ENCODE measurements around the gene SLC22A7.
A peak's percentile ranks its signal among the peaks of the same experiment; 100 is the strongest.

SLC22A7 gene, protein sequence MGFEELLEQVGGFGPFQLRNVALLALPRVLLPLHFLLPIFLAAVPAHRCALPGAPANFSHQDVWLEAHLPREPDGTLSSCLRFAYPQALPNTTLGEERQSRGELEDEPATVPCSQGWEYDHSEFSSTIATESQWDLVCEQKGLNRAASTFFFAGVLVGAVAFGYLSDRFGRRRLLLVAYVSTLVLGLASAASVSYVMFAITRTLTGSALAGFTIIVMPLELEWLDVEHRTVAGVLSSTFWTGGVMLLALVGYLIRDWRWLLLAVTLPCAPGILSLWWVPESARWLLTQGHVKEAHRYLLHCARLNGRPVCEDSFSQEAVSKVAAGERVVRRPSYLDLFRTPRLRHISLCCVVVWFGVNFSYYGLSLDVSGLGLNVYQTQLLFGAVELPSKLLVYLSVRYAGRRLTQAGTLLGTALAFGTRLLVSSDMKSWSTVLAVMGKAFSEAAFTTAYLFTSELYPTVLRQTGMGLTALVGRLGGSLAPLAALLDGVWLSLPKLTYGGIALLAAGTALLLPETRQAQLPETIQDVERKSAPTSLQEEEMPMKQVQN

DNA sequence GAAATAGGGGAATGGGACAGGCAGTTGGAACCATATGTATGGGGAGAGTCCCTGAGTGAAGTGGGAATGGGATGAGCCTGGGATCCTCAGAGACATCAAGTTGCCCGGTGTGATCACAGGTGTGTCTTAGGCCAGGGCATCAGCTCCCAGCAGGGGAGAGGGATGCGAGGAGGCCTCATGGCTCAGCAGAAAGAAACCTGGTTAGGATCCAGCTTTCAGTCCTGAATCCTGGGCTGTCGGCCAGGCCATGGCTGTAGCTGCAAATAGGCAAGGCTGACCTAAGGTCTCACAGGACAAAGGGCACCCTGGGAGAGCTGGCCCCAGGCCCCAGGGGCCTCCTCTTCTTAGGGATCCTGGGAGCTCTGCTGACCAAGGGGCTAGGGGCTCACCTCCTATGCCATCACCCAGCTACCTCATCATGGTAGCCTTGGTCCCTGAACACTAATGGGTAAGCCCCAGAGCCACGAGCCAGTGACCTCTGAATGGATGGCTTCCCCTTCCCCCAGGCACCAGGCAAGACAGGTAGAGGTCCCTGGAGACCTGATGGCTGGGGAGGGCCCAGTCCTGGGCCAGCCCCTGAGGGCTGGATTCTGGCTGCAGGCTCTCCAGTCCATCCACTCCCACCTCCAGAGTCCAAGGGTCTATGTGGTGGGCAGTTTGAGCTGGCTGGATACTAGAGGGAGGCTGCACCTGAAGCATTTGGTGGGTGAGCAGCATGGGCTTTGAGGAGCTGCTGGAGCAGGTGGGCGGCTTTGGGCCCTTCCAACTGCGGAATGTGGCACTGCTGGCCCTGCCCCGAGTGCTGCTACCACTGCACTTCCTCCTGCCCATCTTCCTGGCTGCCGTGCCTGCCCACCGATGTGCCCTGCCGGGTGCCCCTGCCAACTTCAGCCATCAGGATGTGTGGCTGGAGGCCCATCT lies at the start of gene SLC22A7:
TSS of gene SLC22A7 (plus strand) at position 617 of the 921 bp plus-strand sequence. CDS start at position 716, 99 bp downstream.
- DNase-seq (ENCODE audit: low read depth in 3 of 3) = no peak

DNA sequence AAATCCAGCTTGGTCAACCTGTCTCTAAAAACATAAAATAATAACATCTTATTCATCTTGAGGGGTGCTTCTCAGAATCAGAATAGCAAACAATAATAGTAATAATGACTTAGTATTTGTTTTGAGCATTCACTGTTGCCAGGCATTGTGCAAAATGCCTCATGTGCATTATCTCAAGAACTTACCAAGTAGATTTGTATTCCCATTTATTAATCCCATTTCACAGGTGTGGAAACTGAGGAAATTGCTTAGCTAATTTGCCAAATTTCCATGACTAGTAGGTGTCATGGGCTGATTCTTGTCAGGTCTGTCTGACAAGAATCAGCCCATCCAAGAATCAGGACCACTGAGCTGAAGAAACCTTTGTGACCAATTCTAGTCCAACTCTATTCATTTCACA lies 49.3 kb upstream of the SLC22A7 start:
- no peak for DNase-seq (ENCODE audit: low read depth in 3 of 3)

DNA sequence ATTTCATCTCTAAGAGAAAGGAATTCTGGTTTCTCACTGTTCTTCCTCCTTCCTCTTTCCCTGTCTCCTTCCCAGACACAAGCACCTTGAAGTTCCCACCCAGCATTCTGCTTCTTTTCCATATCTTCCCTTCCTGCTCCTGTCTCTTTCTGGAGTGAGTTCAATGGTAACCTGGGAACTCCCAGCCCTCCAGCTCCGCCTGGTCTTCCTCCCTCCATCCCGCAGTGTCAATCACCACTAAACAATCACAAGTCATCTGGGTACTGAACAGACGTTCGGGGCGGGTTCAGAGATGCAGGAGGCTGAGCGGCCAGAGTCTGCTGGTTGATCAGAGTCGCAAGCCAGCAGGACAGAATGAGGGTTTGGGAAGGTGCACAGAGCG lies 47.1 kb upstream of the SLC22A7 start:
- no peak for DNase-seq (ENCODE audit: low read depth in 3 of 3)

DNA sequence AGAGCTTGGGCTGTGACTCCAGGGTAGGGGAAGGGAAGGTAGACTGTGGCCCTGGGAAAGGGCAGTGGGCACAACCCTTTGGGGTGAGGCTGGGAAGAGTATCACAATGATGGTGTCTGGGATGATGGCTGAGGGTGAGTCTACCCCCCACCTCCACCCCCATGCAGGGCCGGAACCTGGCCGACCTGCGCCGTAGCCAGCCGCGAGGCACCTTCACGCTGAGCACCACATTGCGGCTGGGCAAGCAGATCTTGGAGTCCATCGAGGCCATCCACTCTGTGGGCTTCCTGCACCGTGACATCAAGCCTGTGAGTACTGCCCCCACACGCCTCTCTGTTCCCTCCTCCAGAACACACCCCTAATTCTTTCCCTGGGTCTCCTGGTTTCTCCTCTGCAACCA lies 44.7 kb upstream of the SLC22A7 start:
- no peak for DNase-seq (ENCODE audit: low read depth in 3 of 3)

DNA sequence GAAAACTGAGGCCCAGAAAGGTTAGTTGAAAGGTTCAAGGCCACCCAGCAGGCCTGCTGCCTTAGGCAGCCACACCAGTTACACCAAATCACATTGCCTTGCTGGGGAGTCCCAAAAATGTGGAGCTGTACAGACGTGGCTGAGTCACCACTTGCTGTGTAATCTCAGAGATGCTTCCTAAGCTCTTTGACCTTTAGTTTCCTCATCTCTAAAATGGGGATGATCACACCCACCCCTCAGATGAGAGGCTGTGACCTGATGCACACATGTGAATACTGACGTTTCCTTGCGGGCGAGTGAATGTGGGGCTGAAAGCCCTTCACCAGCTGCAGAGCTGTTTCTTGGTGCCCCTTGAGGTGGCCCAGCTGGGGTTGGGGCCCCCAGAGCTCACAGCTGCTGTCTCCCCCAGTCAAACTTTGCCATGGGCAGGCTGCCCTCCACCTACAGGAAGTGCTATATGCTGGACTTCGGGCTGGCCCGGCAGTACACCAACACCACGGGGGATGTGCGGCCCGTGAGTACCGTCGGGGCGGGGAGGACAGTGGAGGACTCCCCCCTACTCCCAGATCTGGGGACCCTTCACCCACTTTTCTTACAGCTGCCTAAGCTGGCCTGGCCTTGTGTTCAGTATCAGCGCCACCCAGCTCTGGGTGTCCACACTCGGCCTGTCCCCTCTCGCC lies 43.8 kb upstream of the SLC22A7 start:
- DNase-seq (ENCODE audit: low read depth in 3 of 3) = no peak

DNA sequence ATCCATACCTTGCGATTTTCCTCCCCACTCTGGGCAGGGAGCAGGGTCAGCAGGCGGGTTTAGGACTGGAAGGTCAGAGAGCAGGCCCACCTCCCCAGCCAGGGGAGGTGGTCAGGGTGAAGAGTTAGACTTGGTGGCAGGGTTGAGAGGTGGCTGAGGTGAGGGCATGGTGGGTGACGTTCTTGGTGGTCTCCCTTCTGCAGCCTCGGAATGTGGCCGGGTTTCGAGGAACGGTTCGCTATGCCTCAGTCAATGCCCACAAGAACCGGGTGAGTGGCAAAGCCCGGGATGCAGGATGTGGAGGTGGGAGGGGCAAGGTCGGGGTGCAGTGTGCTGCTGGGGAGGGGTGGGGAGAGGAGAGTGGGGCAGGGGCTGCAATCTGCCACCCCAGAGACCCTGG lies 43.2 kb upstream of the SLC22A7 start:
- no peak for DNase-seq (ENCODE audit: low read depth in 3 of 3)

DNA sequence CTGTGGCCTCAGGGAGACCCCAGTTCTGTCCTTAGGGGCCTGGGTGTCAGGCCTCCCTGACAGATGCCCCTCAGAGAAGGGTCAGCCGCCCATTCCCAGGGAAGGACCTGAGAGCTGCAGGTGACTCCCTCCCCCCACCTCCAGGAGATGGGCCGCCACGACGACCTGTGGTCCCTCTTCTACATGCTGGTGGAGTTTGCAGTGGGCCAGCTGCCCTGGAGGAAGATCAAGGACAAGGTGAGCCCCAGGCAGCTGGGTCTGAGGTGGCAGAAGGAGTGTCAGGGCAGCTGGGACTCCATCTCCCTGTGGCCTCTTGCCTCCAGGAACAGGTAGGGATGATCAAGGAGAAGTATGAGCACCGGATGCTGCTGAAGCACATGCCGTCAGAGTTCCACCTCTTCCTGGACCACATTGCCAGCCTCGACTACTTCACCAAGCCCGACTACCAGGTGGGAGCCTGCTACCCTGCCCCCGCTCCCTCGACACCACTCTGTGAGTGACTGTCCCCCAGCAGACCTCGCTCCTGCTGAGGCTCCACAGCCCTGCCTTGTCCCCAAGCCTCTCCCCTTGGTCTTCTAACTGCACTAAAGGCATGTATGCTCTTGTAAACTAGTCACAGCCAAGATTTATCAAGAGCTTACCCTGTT lies 42.5 kb upstream of the SLC22A7 start:
- DNase-seq (ENCODE audit: low read depth in 3 of 3) = no peak

DNA sequence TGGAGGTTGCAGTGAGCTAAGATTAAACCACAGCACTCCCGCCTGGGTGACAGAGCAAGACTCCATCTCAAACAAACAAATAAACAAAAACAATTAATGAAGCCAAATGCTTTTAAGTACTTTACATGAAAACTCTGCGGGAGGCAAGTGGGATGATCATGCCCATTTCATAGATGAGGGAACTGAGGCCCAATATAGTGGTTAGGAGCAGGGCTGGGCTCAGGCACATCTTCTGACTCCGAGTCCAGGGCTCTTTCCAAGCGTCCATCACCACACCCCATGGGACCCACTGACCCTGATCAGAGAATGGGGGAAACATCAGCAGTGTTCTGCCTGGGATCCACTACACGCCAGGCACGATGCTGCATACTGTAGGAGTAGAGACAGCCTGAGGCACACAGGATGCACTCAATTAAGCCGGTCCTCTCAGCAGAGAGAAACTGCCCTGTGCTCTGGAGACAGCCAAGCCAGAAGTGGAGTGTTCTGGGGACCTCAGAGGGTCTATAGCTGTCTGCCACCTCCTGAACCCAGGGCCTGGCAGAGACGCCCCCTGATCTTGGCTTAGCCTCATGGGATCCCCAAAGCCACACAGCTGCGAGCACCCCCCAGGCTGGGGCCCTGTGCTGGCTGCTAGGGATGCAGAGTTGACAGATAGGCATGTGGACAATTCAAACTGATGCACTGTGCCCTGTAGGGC lies 41.2 kb upstream of the SLC22A7 start:
- DNase-seq (ENCODE audit: low read depth in 3 of 3) = no peak

DNA sequence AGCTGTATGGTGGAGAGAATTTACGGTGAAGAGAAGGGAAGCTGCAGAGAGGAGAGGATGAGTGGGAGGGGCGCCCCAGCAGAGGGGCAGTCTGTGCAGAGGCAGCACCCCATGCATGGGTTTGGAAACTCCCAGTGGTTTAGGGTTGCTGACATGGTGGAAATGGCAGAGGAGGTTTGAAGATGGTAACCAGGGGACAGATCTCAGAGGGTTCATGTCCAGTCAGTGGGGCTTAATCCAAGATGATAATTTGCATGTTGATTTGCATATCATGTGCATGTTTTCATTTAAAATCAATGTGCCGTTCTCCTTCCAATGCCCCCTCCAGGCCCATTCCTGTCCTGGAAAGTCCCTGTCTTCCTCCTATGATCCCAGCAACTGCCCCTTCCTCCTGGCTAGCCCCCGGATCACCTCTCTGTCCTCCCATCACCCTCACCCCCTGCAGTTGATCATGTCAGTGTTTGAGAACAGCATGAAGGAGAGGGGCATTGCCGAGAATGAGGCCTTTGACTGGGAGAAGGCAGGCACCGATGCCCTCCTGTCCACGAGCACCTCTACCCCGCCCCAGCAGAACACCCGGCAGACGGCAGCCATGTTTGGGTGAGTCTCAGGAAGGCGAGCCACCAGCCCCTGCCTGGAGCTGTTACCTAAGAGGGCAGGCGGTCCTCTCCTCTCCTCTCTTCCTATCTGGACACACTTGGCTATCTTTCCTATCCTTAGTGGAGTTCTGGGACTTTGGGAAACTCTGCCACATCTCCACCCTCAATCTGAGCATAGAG lies 40.5 kb upstream of the SLC22A7 start:
- no peak for DNase-seq (ENCODE audit: low read depth in 3 of 3)

DNA sequence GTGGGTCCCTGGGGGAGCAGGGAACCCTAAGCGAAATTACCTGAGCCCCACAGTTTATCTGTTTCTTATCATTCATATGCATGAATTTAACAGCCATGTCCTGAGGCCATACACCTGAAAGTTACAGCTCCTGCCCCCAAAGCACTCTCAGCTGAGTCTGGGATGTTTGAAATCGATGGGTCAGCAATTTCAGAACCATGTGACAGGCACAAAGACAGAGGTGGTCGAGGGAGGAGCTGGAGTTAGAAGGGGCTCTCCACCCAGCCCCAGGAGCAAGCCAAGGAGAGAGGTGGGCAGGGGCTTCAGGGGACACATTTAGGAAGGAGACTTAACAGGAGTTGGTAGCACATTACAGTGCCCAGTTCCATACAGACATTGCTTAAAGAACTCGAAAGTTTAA lies 39.9 kb upstream of the SLC22A7 start:
- no peak for DNase-seq (ENCODE audit: low read depth in 3 of 3)

DNA sequence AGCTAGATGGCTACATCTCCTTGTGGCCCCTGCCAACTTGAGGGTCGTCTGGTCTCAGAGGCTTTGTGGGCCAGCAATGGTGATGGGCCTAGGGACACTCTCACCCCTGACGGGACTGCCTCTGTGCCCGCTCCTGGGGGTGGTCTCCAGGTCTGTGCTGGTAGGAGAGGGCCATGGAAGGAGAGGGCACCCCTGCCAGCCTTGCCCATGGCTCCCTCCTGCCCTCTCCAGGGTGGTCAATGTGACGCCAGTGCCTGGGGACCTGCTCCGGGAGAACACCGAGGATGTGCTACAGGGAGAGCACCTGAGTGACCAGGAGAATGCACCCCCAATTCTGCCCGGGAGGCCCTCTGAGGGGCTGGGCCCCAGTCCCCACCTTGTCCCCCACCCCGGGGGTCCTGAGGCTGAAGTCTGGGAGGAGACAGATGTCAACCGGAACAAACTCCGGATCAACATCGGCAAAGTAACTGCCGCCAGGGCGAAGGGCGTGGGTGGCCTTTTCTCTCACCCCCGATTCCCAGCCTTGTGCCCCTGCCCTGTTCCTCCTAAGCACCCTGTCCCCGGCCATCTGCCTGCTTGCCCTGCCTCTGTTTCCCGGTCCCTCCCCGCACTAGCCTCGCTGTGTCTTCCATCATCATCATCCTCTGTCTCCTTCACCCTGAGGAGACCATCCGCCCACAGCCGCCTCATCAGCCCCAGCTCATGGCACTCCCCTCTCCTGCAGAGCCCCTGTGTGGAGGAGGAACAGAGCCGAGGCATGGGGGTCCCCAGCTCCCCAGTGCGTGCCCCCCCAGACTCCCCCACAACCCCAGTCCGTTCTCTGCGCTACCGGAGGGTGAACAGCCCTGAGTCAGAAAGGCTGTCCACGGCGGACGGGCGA lies 39.0 kb upstream of the SLC22A7 start:
- no peak for DNase-seq (ENCODE audit: low read depth in 3 of 3)

DNA sequence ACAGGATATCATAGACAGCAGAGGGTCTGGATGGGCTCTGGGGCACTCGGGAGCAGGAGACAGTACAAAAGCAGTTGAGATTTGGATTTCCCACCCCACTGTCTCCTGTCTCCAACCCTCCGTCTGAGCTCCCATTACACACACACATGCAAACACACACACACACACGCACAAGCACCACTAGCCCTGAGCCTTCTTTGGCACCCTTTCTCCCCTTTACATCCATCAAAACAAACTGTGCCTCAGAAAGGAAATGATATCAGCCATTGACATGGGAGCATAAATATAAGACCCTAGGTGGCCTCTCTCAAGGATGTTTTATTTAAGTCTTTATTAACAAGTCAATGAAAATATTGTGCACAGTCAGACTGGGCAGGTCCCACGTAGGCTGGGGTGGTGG lies 37.3 kb upstream of the SLC22A7 start:
- no peak for DNase-seq (ENCODE audit: low read depth in 3 of 3)

DNA sequence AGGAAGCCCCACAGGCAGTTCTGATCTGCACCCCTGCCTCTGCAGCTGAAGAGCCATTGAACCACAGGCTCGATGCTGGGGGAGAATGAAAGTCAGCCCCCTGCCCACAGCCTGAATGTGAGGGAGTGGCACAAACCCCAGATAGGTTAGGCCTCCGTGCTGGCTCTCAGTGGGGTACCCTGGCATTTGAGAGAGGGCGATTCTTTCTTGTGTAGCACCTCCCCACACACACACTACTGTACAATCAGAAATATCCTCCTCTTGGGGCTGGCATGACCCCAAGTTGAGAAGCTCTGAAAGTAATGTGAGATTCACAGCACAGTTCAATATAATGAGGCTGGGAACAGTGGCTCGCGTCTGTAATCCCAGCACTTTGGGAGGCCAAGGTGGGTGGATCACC lies 36.9 kb upstream of the SLC22A7 start:
- no peak for DNase-seq (ENCODE audit: low read depth in 3 of 3)

DNA sequence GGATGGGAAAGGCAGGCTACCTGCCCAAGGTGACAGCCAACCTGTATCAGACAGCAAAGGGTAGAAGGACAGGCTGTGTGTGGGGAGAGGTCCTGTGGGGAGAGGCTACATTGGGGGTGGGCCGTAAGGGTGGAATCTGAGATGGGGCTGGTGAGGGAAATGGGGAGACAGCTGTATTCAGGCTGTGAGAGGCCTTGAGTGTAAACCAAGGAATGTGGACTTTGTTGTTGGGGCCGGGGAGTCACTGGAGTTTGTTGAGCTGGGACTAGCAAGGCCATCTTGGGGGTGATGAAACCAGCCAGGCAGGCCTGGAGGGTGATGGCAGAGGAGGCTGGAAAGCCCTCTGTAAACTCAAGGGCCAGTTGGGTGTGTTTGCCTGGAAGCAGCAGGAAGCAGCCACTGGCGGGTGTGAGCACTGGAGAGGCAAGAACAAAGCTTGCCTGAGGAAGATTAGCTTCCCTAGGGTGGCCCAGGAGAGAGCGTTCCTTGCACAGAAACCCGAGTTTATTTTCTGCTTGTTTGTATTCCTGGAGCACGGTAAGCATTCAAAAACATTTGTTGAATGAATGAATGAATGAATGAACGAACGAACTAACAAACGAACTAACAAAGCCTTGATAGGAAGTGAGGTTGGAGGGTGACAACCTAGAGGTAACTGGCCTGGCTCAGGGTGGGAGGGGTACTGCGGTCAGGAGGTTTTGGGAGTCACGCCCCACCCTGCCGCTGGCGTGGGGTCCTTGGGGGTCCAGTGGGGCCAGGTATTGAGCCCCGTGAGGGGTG lies 35.9 kb upstream of the SLC22A7 start:
- no peak for DNase-seq (ENCODE audit: low read depth in 3 of 3)

DNA sequence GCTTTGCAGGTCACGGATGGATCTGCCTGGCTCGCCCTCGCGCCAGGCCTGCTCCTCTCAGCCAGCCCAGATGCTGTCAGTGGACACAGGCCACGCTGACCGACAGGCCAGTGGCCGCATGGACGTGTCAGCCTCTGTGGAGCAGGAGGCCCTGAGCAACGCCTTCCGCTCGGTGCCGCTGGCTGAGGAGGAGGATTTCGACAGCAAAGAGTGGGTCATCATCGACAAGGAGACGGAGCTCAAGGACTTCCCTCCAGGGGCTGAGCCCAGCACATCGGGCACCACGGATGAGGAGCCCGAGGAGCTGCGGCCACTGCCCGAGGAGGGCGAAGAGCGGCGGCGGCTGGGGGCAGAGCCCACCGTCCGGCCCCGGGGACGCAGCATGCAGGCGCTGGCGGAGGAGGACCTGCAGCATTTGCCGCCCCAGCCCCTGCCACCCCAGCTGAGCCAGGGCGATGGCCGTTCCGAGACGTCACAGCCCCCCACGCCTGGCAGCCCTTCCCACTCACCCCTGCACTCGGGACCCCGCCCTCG lies 35.2 kb upstream of the SLC22A7 start:
- no peak for DNase-seq (ENCODE audit: low read depth in 3 of 3)

DNA sequence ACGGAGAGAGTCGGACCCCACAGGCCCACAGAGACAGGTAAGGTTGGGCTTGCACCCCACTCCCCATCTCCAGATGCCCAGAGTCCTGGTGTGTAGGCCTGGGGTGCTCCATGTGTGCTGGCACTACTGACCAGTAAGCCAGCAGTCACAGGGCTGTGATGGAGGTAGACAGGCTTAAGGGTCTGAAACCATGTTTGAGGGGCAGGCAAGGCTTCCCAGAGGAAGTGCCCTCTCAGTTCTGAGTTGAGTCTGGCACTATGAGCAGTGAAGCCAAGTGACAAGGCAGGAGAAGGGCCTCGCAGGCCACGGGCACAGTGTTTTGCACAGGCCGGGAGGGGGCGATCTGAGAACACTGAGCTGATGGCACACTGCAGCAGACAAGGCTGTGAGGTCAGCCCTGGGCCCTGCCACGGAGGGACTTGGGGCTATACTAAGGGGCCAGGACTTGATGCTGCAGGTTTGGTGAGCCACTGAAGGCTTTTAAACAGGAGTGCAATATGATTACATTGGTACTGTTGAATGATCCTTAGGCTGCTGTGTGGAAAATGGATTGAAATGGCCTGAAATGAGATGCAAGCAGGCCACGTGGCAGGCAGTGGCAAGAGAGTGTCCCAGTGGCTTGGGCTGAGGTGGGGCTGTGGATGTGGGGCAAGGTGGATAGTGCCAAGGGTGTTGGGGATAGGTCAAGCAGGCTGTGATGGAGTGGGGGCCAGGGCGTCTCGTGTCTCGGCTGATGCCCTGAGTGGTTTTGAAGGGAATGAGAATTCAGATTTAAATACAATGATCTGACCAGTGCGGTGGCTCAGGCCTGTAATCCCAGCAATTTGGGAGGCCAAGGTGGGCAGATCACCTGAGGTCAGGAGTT lies 34.5 kb upstream of the SLC22A7 start:
- DNase-seq (ENCODE audit: low read depth in 3 of 3) = peak; percentile 66 to 76 (median 69)

DNA sequence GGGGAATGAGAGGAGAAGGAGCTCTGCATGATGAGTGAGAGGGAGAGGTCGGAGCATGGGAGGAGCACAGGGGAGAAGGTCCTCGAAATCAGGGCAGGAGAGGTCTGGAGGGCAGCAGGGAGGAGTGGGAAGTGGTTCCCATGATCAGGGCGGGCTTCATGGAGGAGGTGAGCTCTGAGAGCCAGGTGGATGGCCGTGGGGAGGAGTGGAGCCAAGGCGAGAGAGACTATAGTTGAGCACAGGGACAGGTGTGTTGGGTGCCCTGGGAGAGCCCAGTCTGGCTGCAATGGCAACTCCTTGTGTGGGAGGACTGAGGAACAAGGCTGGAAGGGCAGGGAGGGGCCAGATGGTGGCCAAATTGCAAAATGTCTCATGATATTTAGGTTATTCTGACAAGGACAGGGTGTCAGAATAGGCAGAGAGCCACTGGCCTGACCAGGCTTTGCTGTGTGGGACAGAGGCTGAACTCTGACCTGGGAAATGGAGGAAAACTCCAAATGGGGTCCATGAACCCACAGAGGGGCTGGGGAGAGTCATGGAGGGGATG lies 33.4 kb upstream of the SLC22A7 start:
- no peak for DNase-seq (ENCODE audit: low read depth in 3 of 3)
